B cell (primary cell): ENCODE data around the gene FOXN1.

Experiments used
- EZH2 ChIP-seq: IDR thresholded peaks from 2 replicates; pipeline ENCODE4 v1.6.1; 2012; ENCODE audit warnings: borderline replicate concordance, low read depth, mild to moderate bottlenecking, moderate library complexity, low read length; ENCODE audit not compliant: insufficient read depth, poor library complexity, severe bottlenecking
- TF ChIP-seq, protein P1 (sequence below): fragments of 200-600 bp; IDR thresholded peaks from one replicate; pipeline ENCODE4 v1.8.0; 2022; ENCODE audit warnings: antibody characterized with exemption, mild to moderate bottlenecking

DNA sequence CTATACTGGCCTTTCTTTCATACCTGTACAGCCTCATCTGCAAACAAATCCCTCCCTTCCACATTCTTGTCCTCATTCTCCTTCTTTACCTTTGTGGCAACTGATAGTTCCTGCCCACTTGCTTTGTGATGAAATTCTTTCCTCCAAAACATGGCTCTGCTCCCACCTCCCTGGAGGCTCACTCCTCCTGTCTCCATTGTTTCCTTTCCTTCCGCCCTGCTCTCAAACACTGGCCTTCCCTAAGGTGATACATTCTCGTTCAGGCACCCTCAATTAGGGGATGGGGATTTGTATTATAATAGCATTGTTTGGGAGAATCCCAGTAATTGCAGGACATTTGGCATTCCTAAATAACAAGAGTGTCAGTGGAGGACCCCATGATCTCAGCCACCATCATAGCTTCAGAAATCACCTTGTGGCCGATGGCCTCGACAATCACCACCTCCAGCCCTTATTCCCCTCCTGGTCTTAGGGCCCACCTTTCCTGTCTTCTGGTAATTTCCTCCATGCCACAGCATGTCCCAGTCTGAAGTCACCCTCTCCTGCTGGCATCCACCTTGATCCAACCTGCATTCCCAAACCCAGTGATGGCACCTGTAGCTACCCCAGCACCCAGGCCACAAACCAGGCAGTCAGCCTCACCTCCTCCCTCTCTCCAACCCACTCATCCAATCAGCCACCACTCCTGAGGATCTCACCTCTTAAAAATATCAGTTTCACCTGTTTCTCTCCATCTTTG lies 38.4 kb downstream of the FOXN1 start:
- TF ChIP-seq, protein P1, sequence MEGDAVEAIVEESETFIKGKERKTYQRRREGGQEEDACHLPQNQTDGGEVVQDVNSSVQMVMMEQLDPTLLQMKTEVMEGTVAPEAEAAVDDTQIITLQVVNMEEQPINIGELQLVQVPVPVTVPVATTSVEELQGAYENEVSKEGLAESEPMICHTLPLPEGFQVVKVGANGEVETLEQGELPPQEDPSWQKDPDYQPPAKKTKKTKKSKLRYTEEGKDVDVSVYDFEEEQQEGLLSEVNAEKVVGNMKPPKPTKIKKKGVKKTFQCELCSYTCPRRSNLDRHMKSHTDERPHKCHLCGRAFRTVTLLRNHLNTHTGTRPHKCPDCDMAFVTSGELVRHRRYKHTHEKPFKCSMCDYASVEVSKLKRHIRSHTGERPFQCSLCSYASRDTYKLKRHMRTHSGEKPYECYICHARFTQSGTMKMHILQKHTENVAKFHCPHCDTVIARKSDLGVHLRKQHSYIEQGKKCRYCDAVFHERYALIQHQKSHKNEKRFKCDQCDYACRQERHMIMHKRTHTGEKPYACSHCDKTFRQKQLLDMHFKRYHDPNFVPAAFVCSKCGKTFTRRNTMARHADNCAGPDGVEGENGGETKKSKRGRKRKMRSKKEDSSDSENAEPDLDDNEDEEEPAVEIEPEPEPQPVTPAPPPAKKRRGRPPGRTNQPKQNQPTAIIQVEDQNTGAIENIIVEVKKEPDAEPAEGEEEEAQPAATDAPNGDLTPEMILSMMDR: no peak
- no peak for TF ChIP-seq EZH2
